ENCODE measurements around the gene NT5M.

Gene NT5M

GRCh38 chr17:17395885-17396284 is 92.7 kb downstream of the NT5M start:
- no peak for DNase-seq

Data from NCI-H526 (cell line).